Keratinocyte (primary cell): ENCODE results near the gene NUP214. TPM values are rescaled to one million over a fixed set of nuclear protein-coding genes. Genes with fewer than 3 reads are reported as not detected.

Experiments used
- DNase-seq: peaks from one replicate; pipeline ENCODE4 v3.0.0-alpha.2; 2011; ENCODE audit warnings: low read depth, missing footprints, low spot score
- FAIRE-seq: peaks from 2 replicates; lab custom pipeline; 2011; peaks lifted over from hg19 to GRCh38; lab: Jason Lieb, UNC
- H2AFZ ChIP-seq: 2 replicates; pipeline ENCODE4 v1.6.0; 2012; ENCODE audit warnings: low read length, control low read depth, inconsistent platforms; ENCODE audit not compliant: control insufficient read depth
- H3K27ac ChIP-seq: 2 replicates; pipeline ENCODE4 v1.5.1; 2011; ENCODE audit warnings: low read length; ENCODE audit not compliant: control insufficient read depth, insufficient read depth
- H3K27me3 ChIP-seq: 3 replicates; pipeline ENCODE4 v1.6.0; 2011; ENCODE audit warnings: low read length; ENCODE audit not compliant: control insufficient read depth, insufficient read depth; ENCODE audit errors: extremely low read depth
- H3K36me3 ChIP-seq, 2 experiments: 2 replicates in 1 of 2; 3 replicates in 1 of 2; pipeline ENCODE4 v1.5.1; 2011; ENCODE audit warnings: low read length in 2 of 2, mild to moderate bottlenecking in 1 of 2; ENCODE audit not compliant: control insufficient read depth in 2 of 2, insufficient read depth in 2 of 2; ENCODE audit errors: extremely low read depth in 1 of 2
- H3K4me1 ChIP-seq: 3 replicates; pipeline ENCODE4 v1.5.1; 2011; ENCODE audit warnings: low read length; ENCODE audit not compliant: control insufficient read depth, insufficient read depth; ENCODE audit errors: extremely low read depth
- H3K4me2 ChIP-seq: 3 replicates; pipeline ENCODE4 v1.6.0; 2011; ENCODE audit warnings: low read depth, low read length; ENCODE audit not compliant: control insufficient read depth, insufficient read depth; ENCODE audit errors: extremely low read depth
- H3K4me3 ChIP-seq, 3 experiments: fragments of 200-600 bp in 1 of 3; sonication (generic) in 1 of 3; 2 replicates in 2 of 3; 3 replicates in 1 of 3; pipeline ENCODE4 v1.5.1; 2011 to 2016; ENCODE audit warnings: low read length in 3 of 3, mild to moderate bottlenecking in 3 of 3, control low read depth in 2 of 3, inconsistent platforms in 1 of 3, low read depth in 1 of 3, mixed read lengths in 1 of 3, mixed run types in 1 of 3, moderate library complexity in 1 of 3; ENCODE audit not compliant: control insufficient read depth in 2 of 3, insufficient read depth in 2 of 3; ENCODE audit errors: extremely low read depth in 1 of 3
- H3K79me2 ChIP-seq: 2 replicates; pipeline ENCODE4 v1.6.0; 2012; ENCODE audit warnings: low read length; ENCODE audit not compliant: control insufficient read depth, insufficient read depth
- H3K9ac ChIP-seq: 3 replicates; pipeline ENCODE4 v1.6.0; 2011; ENCODE audit warnings: low read length; ENCODE audit not compliant: control insufficient read depth, insufficient read depth; ENCODE audit errors: extremely low read depth
- H3K9me1 ChIP-seq: 3 replicates; pipeline ENCODE4 v1.6.0; 2011; ENCODE audit warnings: low read length; ENCODE audit not compliant: control insufficient read depth, insufficient read depth; ENCODE audit errors: extremely low read depth
- H3K9me3 ChIP-seq: 2 replicates; pipeline ENCODE4 v1.5.1; 2012; ENCODE audit warnings: low read depth, low read length; ENCODE audit not compliant: control insufficient read depth
- H4K20me1 ChIP-seq: 3 replicates; pipeline ENCODE4 v1.6.0; 2011; ENCODE audit warnings: low read length; ENCODE audit not compliant: control insufficient read depth, insufficient read depth; ENCODE audit errors: extremely low read depth
- EZH2 ChIP-seq: IDR thresholded peaks from one replicate; pipeline ENCODE4 v1.6.1; 2012; ENCODE audit warnings: inconsistent platforms, mild to moderate bottlenecking, low read length, moderate library complexity
- dilution Hi-C: fragments of 300-500 bp; cut with MboI; formaldehyde crosslinking; loops from one replicate; pipeline ENCODE4 v1.7.0; 2020; ENCODE audit warnings: low sequenced_read_pairs; ENCODE audit not compliant: extremely low pct_ligation_motif_present
- polyA plus RNA-seq, 5 experiments: library from polyadenylated mRNA; depleted of rRNA in 3 of 5; stranded (reverse) in 3 of 5; stranded (forward) in 1 of 5; unstranded in 1 of 5; fragments of >200 nt; gene quantifications; 1 replicate in 1 of 5; 2 replicates in 3 of 5; 3 replicates in 1 of 5; pipeline versions ENCODE4 v1.2.1 to v1.2.3, GENCODE V29; 2011 to 2012; ENCODE audit warnings: missing spikeins in 2 of 5, low read depth in 1 of 5, low replicate concordance in 1 of 5
- TF ChIP-seq, protein P1 (sequence below), 3 experiments: IDR thresholded peaks in 1 of 3; conservative IDR thresholded peaks in 1 of 3; optimal IDR thresholded peaks in 1 of 3; 2 replicates in 2 of 3; 3 replicates in 1 of 3; pipeline versions ENCODE3 to v1.5.1; 2011; ENCODE audit warnings: low read length in 3 of 3, mild to moderate bottlenecking in 3 of 3, moderate library complexity in 2 of 3, control low read depth in 1 of 3, inconsistent platforms in 1 of 3; ENCODE audit not compliant: insufficient read depth in 2 of 3; ENCODE audit errors: extremely low read depth in 1 of 3

The NUP214 gene
- polyA plus RNA-seq, 1 donor (not counting 4 experiments of a cell fraction or from before 2014, with no cell fraction given), result 7.3 TPM

DNA sequence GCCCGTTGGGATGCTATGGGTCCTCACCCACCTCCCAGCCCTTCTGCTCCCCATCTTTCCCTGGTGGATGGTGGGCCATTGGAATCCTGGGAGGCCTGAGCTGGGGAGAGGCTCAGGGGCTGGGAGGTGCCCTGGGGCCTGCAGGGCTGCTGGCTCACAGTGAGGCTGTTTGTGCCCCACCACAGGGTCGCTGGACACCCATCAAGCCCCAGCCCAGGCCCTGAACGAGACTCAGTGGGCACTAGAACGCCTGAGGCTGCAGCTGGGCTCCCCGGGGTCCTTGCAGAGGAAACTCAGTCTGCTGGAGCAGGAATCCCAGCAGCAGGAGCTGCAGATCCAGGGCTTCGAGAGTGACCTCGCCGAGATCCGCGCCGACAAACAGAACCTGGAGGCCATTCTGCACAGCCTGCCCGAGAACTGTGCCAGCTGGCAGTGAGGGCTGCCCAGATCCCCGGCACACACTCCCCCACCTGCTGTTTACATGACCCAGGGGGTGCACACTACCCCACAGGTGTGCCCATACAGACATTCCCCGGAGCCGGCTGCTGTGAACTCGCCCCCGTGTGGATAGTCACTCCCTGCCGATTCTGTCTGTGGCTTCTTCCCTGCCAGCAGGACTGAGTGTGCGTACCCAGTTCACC, 33.9 kb upstream of the NUP214 start:
- Histone ChIP-seq H3K4me2 (no peak overlapping the region), H3K9me1 (no peaks in the 10 kb centered on the region), H3K9ac (no peak overlapping the region), H3K4me1 (peaks cover 6% of the 10 kb centered on the region), H3K36me3 (no peaks in the 10 kb centered on the region), H3K4me3 (no peak overlapping the region), H3K27me3 (peaks cover 15% of the 10 kb centered on the region), H4K20me1 (no peaks in the 10 kb centered on the region), H3K9me3 (no peaks in the 10 kb centered on the region), H3K79me2 (no peaks in the 10 kb centered on the region), H3K27ac (no peak overlapping the region), H2AFZ (no peak overlapping the region)
- no peak for FAIRE-seq
- dilution Hi-C loops, result no loop called here
- DNase-seq, result no peak
- TF ChIP-seq, protein P1, sequence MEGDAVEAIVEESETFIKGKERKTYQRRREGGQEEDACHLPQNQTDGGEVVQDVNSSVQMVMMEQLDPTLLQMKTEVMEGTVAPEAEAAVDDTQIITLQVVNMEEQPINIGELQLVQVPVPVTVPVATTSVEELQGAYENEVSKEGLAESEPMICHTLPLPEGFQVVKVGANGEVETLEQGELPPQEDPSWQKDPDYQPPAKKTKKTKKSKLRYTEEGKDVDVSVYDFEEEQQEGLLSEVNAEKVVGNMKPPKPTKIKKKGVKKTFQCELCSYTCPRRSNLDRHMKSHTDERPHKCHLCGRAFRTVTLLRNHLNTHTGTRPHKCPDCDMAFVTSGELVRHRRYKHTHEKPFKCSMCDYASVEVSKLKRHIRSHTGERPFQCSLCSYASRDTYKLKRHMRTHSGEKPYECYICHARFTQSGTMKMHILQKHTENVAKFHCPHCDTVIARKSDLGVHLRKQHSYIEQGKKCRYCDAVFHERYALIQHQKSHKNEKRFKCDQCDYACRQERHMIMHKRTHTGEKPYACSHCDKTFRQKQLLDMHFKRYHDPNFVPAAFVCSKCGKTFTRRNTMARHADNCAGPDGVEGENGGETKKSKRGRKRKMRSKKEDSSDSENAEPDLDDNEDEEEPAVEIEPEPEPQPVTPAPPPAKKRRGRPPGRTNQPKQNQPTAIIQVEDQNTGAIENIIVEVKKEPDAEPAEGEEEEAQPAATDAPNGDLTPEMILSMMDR (optimal IDR thresholded peaks at IDR 0.05 in 1 of 3, IDR thresholded peaks at IDR 0.05 in 1 of 3, conservative IDR thresholded peaks at IDR 0.05 in 1 of 3; ENCODE audit: extremely low read depth in 1 of 3, insufficient read depth in 2 of 3, low read length in 3 of 3), result no peak
- TF ChIP-seq EZH2, result no peak

DNA sequence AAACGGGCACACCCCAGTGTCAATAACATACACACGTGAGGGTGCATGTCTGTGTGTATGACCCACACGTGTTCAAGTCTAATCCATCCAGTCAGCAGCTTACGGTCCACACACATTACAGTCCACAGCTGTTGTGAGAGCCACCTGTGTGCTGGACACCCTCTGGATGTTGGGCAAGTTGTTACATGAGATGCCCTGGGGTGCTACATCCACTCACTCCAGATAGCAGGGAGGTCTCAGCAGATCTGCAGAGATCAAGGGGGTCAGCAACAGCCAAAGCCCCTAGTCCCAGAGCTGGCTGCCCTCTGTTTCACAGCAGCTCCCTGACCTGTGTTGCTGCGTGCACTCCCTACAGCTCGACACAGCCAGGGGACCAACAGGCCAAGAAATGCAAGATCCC, 33.4 kb upstream of the NUP214 start:
- H4K20me1 ChIP-seq, result no peaks in the 10 kb centered on the region
- H3K9me3 ChIP-seq, result no peaks in the 10 kb centered on the region
- no peaks in the 10 kb centered on the region for H3K36me3 ChIP-seq
- no peak overlapping the region for H3K4me3 ChIP-seq
- H3K4me2 ChIP-seq, result no peak overlapping the region
- dilution Hi-C loops, result no loop called here
- DNase-seq (no peak), FAIRE-seq (no peak)
- H3K27ac ChIP-seq, result no peak overlapping the region
- peaks cover 21% of the 10 kb centered on the region for H3K27me3 ChIP-seq
- H2AFZ ChIP-seq, result no peak overlapping the region
- H3K9me1 ChIP-seq, result no peaks in the 10 kb centered on the region
- H3K79me2 ChIP-seq, result no peaks in the 10 kb centered on the region
- TF ChIP-seq, protein P1 (optimal IDR thresholded peaks at IDR 0.05 in 1 of 3, IDR thresholded peaks at IDR 0.05 in 1 of 3, conservative IDR thresholded peaks at IDR 0.05 in 1 of 3; ENCODE audit: extremely low read depth in 1 of 3, insufficient read depth in 2 of 3, low read length in 3 of 3), result no peak
- TF ChIP-seq EZH2, result no peak
- no peak overlapping the region for H3K9ac ChIP-seq
- H3K4me1 ChIP-seq, result peaks cover 6% of the 10 kb centered on the region
